CD4-positive, alpha-beta T cell (primary cell): ENCODE results near the gene SDC1. TPM values are rescaled to one million over a fixed set of nuclear protein-coding genes. Genes with fewer than 3 reads are reported as not detected.

ENCODE experiments used
- ATAC-seq: fragments of 200-7000 bp; cut with Tn5 transposase; one replicate; pipeline ENCODE4 v1.10.0; 2022; ENCODE audit warnings: mild to moderate bottlenecking; ENCODE audit not compliant: poor library complexity
- CTCF ChIA-PET: fragments of 350-600 bp; sonication (Branson Sonifier 250); formaldehyde crosslinking; loops from one replicate; lab custom pipeline; 2021; ENCODE audit warnings: antibody characterized with exemption, inconsistent platforms; lab: Charles Lee
- POLR2A ChIA-PET: fragments of 350-600 bp; sonication (Branson Sonifier 250); formaldehyde crosslinking; loops from one replicate; lab custom pipeline; 2021; ENCODE audit warnings: antibody characterized with exemption, inconsistent platforms; lab: Charles Lee
- DNase-seq, 14 experiments: peaks; one replicate each; pipeline ENCODE4 v3.0.0-alpha.2; 2013 to 2020; ENCODE audit warnings: mixed read lengths in 2 of 14
- H3K27ac ChIP-seq, 2 donors: one replicate each; pipeline versions ENCODE4 v1.5.1 to v1.7.0; 2013; ENCODE audit warnings: low read length in 2 of 2, low read depth in 1 of 2, mild to moderate bottlenecking in 1 of 2
- H3K27me3 ChIP-seq, 2 experiments: 1 replicate in 1 of 2; 2 replicates in 1 of 2; pipeline versions ENCODE4 v1.6.1 to v1.7.0; 2013; ENCODE audit warnings: low read length in 2 of 2, control low read depth in 1 of 2, mild to moderate bottlenecking in 1 of 2, moderate library complexity in 1 of 2; ENCODE audit not compliant: insufficient read depth in 2 of 2, control insufficient read depth in 1 of 2
- H3K36me3 ChIP-seq: one replicate; pipeline ENCODE4 v1.6.1; 2013; ENCODE audit warnings: low read length, control low read depth; ENCODE audit not compliant: insufficient read depth
- H3K4me1 ChIP-seq: one replicate; pipeline ENCODE4 v1.6.1; 2013; ENCODE audit warnings: low read length, control low read depth; ENCODE audit not compliant: insufficient read depth
- H3K4me3 ChIP-seq: one replicate; pipeline ENCODE4 v1.5.1; 2013; ENCODE audit warnings: mild to moderate bottlenecking, low read length, moderate library complexity
- H3K9me3 ChIP-seq, 2 experiments: 1 replicate in 1 of 2; 2 replicates in 1 of 2; pipeline versions ENCODE4 v1.6.1 to v1.7.0; 2013; ENCODE audit warnings: low read length in 2 of 2, mild to moderate bottlenecking in 2 of 2, control low read depth in 1 of 2, moderate library complexity in 1 of 2; ENCODE audit not compliant: control insufficient read depth in 1 of 2, insufficient read depth in 1 of 2
- H3K27ac Mint-ChIP-seq: one replicate; pipeline ENCODE4 v1.8.0; 2020; ENCODE audit warnings: mixed read lengths
- H3K27me3 Mint-ChIP-seq: one replicate; pipeline ENCODE4 v1.8.0; 2021; ENCODE audit warnings: mixed read lengths
- H3K36me3 Mint-ChIP-seq: one replicate; pipeline ENCODE4 v1.8.0; 2021; ENCODE audit warnings: low read depth, mixed read lengths
- H3K4me1 Mint-ChIP-seq: one replicate; pipeline ENCODE4 v1.8.0; 2021; ENCODE audit warnings: low read depth, mixed read lengths
- H3K4me3 Mint-ChIP-seq: one replicate; pipeline ENCODE4 v1.8.0; 2020; ENCODE audit warnings: mild to moderate bottlenecking, mixed read lengths
- H3K9me3 Mint-ChIP-seq: one replicate; pipeline ENCODE4 v1.8.0; 2020; ENCODE audit warnings: mixed read lengths
- CTCF ChIP-seq: fragments of 200-600 bp; IDR thresholded peaks from one replicate; pipeline ENCODE4 v1.8.0; 2022; ENCODE audit warnings: antibody characterized with exemption, mild to moderate bottlenecking
- intact Hi-C, 2 experiments: fragments of 100-400 bp; cut with DNase I in 1 of 2; cut with micrococcal nuclease in 1 of 2; formaldehyde crosslinking; loops; one replicate each; pipeline versions ENCODE4 v1.15.1 to v1.9.0; 2023 to 2025; cut with DNase I, micrococcal nuclease
- total RNA-seq, 174 experiments: library from RNA in 2 of 174; stranded (reverse) in 2 of 174; gene quantifications; one replicate each; pipeline ENCODE4 v1.2.3 and lab custom pipeline; 2021 to 2026

SDC1 gene
- total RNA-seq, 2 experiments from 2014 or later = not detected

- Histone ChIP-seq H3K4me3 (no peak overlapping the region), H3K27ac (no peak overlapping the region), H3K27me3 (no peaks in the 10 kb centered on the region), H3K4me1 (no peaks in the 10 kb centered on the region), H3K36me3 (no peaks in the 10 kb centered on the region), H3K9me3 (no peaks in the 10 kb centered on the region)
- no peak for DNase-seq
- no peak for ATAC-seq
- no peak for TF ChIP-seq CTCF
- Mint-ChIP-seq H3K27me3 (peaks cover 3% of the 10 kb centered on the region), H3K27ac (no peak overlapping the region), H3K4me3 (no peak overlapping the region), H3K9me3 (no peaks in the 10 kb centered on the region), H3K36me3 (no peaks in the 10 kb centered on the region), H3K4me1 (no peaks in the 10 kb centered on the region)
- ChIA-PET POLR2A (no interaction called here), CTCF (no interaction called here)
- intact Hi-C loops = no loop called here
These were observed 54.2 kb downstream of the SDC1 start for GRCh38 chr2:20170704-20171250.

DNA sequence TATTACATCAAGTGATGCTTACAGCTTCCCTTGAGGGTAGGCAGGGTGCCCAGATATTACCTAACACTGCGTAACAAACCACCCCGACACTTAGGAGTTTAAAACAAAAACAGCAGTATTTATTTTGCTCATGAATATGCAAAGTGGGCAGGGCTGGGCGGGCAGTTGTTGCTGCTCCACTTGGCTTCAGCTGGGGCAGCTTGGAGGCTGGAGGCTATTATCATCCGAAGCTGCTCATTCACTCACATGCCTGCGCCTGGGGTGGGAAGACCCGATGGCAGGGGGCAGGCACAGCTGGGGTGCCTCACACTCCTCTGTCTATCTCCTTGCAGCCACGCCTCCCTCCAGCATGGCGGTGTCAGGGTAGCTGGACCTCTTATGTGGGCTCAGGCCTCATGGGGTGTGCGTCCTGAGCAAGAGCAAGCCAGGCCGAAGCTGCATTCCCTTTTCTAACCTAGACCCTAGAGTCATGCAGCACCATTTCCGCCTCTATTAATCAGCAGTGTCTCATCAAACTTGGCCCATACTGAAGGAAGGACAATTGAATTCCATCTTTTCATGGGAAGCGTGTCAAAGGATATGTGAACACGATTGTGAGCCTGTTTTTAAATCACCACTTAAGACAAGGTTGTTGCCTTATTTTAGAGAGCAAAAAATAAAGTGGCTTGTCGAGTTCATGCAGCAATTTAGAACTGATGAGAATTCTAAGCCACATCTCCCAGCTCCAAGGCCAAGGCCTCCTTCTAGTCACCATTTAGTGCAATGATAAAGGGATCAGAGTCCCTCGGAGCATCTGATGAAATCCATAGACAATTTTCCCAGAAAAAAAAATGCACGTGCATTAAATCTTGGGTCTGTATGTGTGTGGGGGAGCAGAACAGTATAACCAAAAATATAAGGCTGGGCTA lies 54.9 kb downstream of the SDC1 start:
- peaks cover 3% of the 10 kb centered on the region for H3K27me3 Mint-ChIP-seq
- H3K27me3 ChIP-seq = no peaks in the 10 kb centered on the region
- ChIA-PET CTCF (no interaction called here), POLR2A (no interaction called here)
- no peaks in the 10 kb centered on the region for H3K9me3 Mint-ChIP-seq
- H3K27ac ChIP-seq = no peak overlapping the region
- H3K36me3 Mint-ChIP-seq = no peaks in the 10 kb centered on the region
- intact Hi-C loops = no loop called here
- H3K27ac Mint-ChIP-seq = no peak overlapping the region
- no peak overlapping the region for H3K4me3 ChIP-seq
- no peak overlapping the region for H3K4me3 Mint-ChIP-seq
- no peak for DNase-seq
- no peaks in the 10 kb centered on the region for H3K36me3 ChIP-seq
- no peaks in the 10 kb centered on the region for H3K9me3 ChIP-seq
- no peak for ATAC-seq
- no peaks in the 10 kb centered on the region for H3K4me1 ChIP-seq
- no peak for TF ChIP-seq CTCF
- no peaks in the 10 kb centered on the region for H3K4me1 Mint-ChIP-seq

- peaks cover 0 to 8% of the 10 kb centered on the region in 2 experiments for H3K9me3 ChIP-seq
- no peaks in the 10 kb centered on the region for H3K27me3 ChIP-seq
- ChIA-PET CTCF (no interaction called here), POLR2A (no interaction called here)
- TF ChIP-seq CTCF = no peak
- no peak for DNase-seq
- H3K4me1 Mint-ChIP-seq = no peaks in the 10 kb centered on the region
- no peaks in the 10 kb centered on the region for H3K36me3 ChIP-seq
- H3K9me3 Mint-ChIP-seq = no peaks in the 10 kb centered on the region
- no peak overlapping the region for H3K4me3 Mint-ChIP-seq
- H3K36me3 Mint-ChIP-seq = no peaks in the 10 kb centered on the region
- H3K4me3 ChIP-seq = no peak overlapping the region
- no peaks in the 10 kb centered on the region for H3K4me1 ChIP-seq
- H3K27me3 Mint-ChIP-seq = peaks cover 3% of the 10 kb centered on the region
- intact Hi-C loops = no loop called here
- no peak for ATAC-seq
- H3K27ac Mint-ChIP-seq = no peak overlapping the region
- H3K27ac ChIP-seq = no peak overlapping the region
These were observed 55.9 kb downstream of the SDC1 start for GRCh38 chr2:20168727-20169696.
